Endothelial cell of umbilical vein (primary cell): ENCODE results near the gene PRSS57. TPM values are rescaled to one million over a fixed set of nuclear protein-coding genes. Genes with fewer than 3 reads are reported as not detected.

Source experiments
- BruUV-seq: library from RNA; stranded (reverse); fragments of 400-500 nt; replicated peaks from 2 replicates; lab custom pipeline; 2021; lab: Mats Ljungman, UMichigan
- CTCF ChIA-PET: fragments of 300-600, 350-600 bp; sonication (Branson Sonifier 250); formaldehyde crosslinking; loops from one replicate; lab custom pipeline; 2021; ENCODE audit warnings: antibody characterized with exemption, inconsistent platforms; lab: Charles Lee
- POLR2A ChIA-PET: fragments of 300-600, 350-600 bp; sonication (Branson Sonifier 250); formaldehyde crosslinking; loops from one replicate; lab custom pipeline; 2021; ENCODE audit warnings: antibody characterized with exemption, inconsistent platforms; lab: Charles Lee
- DNase-seq: peaks from one replicate; pipeline ENCODE4 v3.0.0-alpha.2; 2011; ENCODE audit warnings: low read depth, low spot score
- FAIRE-seq: peaks from 2 replicates; lab custom pipeline; 2011; peaks lifted over from hg19 to GRCh38; lab: Jason Lieb, UNC
- H2AFZ ChIP-seq: 2 replicates; pipeline ENCODE4 v1.6.0; 2012; ENCODE audit warnings: low read depth, low read length, control low read depth, inconsistent platforms
- H3K27ac ChIP-seq: 2 replicates; pipeline ENCODE4 v1.5.1; 2011; ENCODE audit warnings: low read depth, mild to moderate bottlenecking, control low read depth, low read length, moderate library complexity; ENCODE audit not compliant: insufficient read depth
- H3K27me3 ChIP-seq, 2 experiments: 2 replicates each; pipeline versions ENCODE4 v1.6.0 to v1.6.1; 2011; ENCODE audit warnings: low read length in 2 of 2, mixed read lengths in 1 of 2; ENCODE audit not compliant: control insufficient read depth in 2 of 2, insufficient read depth in 2 of 2
- H3K36me3 ChIP-seq, 2 experiments: 2 replicates in 1 of 2; 3 replicates in 1 of 2; pipeline ENCODE4 v1.5.1; 2011; ENCODE audit warnings: low read length in 2 of 2, mild to moderate bottlenecking in 1 of 2, moderate library complexity in 1 of 2; ENCODE audit not compliant: control insufficient read depth in 2 of 2, insufficient read depth in 2 of 2; ENCODE audit errors: extremely low read depth in 1 of 2
- H3K4me1 ChIP-seq: 3 replicates; pipeline ENCODE4 v1.5.1; 2011; ENCODE audit warnings: mild to moderate bottlenecking, low read length; ENCODE audit not compliant: control insufficient read depth, insufficient read depth; ENCODE audit errors: extremely low read depth
- H3K4me2 ChIP-seq: 2 replicates; pipeline ENCODE4 v1.6.1; 2011; ENCODE audit warnings: low read length, control low read depth, mixed read lengths; ENCODE audit not compliant: insufficient read depth
- H3K4me3 ChIP-seq, 3 experiments: fragments of 200-600 bp in 1 of 3; sonication (generic), shearing (Covaris generic) in 1 of 3; replicated peaks in 1 of 3; 2 replicates each; pipeline ENCODE4 v1.5.1; 2011 to 2016; ENCODE audit warnings: control low read depth in 3 of 3, low read length in 3 of 3, mild to moderate bottlenecking in 2 of 3, inconsistent platforms in 1 of 3, low read depth in 1 of 3, moderate library complexity in 1 of 3; ENCODE audit not compliant: insufficient read depth in 1 of 3
- H3K79me2 ChIP-seq: 2 replicates; pipeline ENCODE4 v1.6.0; 2012; ENCODE audit warnings: low read length, inconsistent platforms; ENCODE audit not compliant: control insufficient read depth, insufficient read depth
- H3K9ac ChIP-seq: replicated peaks from 2 replicates; pipeline ENCODE3; 2011; ENCODE audit warnings: low read length, control low read depth; ENCODE audit not compliant: insufficient read depth; ENCODE audit errors: extremely low read depth
- H3K9me1 ChIP-seq: replicated peaks from 3 replicates; pipeline ENCODE4 v1.6.0; 2011; ENCODE audit warnings: mild to moderate bottlenecking, low read length; ENCODE audit not compliant: control insufficient read depth, insufficient read depth; ENCODE audit errors: extremely low read depth
- H3K9me3 ChIP-seq: replicated peaks from 2 replicates; pipeline ENCODE4 v1.5.1; 2012; ENCODE audit warnings: low read length, inconsistent platforms; ENCODE audit not compliant: control insufficient read depth, insufficient read depth
- H4K20me1 ChIP-seq: replicated peaks from 2 replicates; pipeline ENCODE3; 2011; ENCODE audit warnings: mild to moderate bottlenecking, low read length; ENCODE audit not compliant: control insufficient read depth, insufficient read depth; ENCODE audit errors: extremely low read depth
- CTCF ChIP-seq, 2 donors: IDR thresholded peaks; 1 replicate in 1 of 2; 2 replicates in 1 of 2; pipeline ENCODE4 v1.5.1; 2011; ENCODE audit warnings: low read length in 2 of 2, mild to moderate bottlenecking in 2 of 2, moderate library complexity in 2 of 2, control low read depth in 1 of 2, inconsistent platforms in 1 of 2, low read depth in 1 of 2; ENCODE audit not compliant: insufficient read depth in 1 of 2; ENCODE audit errors: extremely low read depth in 1 of 2
- EZH2 ChIP-seq: IDR thresholded peaks from 2 replicates; pipeline ENCODE4 v1.6.1; 2012; ENCODE audit warnings: borderline replicate concordance, low read depth, mild to moderate bottlenecking, moderate library complexity, low read length, inconsistent platforms; ENCODE audit not compliant: severe bottlenecking
- FOS ChIP-seq: IDR thresholded peaks from 2 replicates; pipeline ENCODE4 v1.6.1; 2011; ENCODE audit warnings: mild to moderate bottlenecking, low read length, moderate library complexity, borderline replicate concordance; ENCODE audit not compliant: insufficient read depth
- GATA2 ChIP-seq: IDR thresholded peaks from 2 replicates; pipeline ENCODE4 v1.7.0; 2011; ENCODE audit warnings: low read depth, mild to moderate bottlenecking, moderate library complexity, mixed read lengths, low read length; ENCODE audit not compliant: insufficient read length, insufficient read depth
- JUN ChIP-seq: IDR thresholded peaks from 2 replicates; pipeline ENCODE4 v1.6.1; 2011; ENCODE audit warnings: borderline replicate concordance, low read depth; ENCODE audit not compliant: insufficient read length, insufficient read depth
- MYC ChIP-seq: IDR thresholded peaks from one replicate; pipeline ENCODE4 v1.6.1; 2011; ENCODE audit warnings: mild to moderate bottlenecking, low read depth, low read length
- POLR2A ChIP-seq: IDR thresholded peaks from 2 replicates; pipeline ENCODE4 v1.6.1; 2012; ENCODE audit warnings: low read depth, mild to moderate bottlenecking, control low read depth, low read length
- POLR2AphosphoS5 ChIP-seq: IDR thresholded peaks from 2 replicates; pipeline ENCODE4 v1.6.1; 2012; ENCODE audit warnings: low read depth, mild to moderate bottlenecking, control low read depth, low read length, moderate library complexity; ENCODE audit not compliant: insufficient read depth
- dilution Hi-C: fragments of 300-500 bp; cut with MboI; formaldehyde crosslinking; loops from one replicate; pipeline ENCODE4 v1.15.0; 2019; ENCODE audit warnings: low sequenced_read_pairs; ENCODE audit not compliant: extremely low pct_ligation_motif_present
- intact Hi-C: fragments of 100-400 bp; cut with micrococcal nuclease; formaldehyde crosslinking; loops from one replicate; pipeline ENCODE4 v1.10.0; 2022
- polyA plus RNA-seq, 4 experiments: library from polyadenylated mRNA; depleted of rRNA in 3 of 4; stranded (reverse) in 3 of 4; unstranded in 1 of 4; fragments of >200 nt; gene quantifications; 2 replicates each; pipeline versions ENCODE4 v1.2.1 to v1.2.3, GENCODE V29; 2011 to 2012; ENCODE audit warnings: missing spikeins in 1 of 4
- total RNA-seq: library from RNA; stranded (reverse); gene quantifications from 2 replicates; pipeline ENCODE4 v1.2.3, GENCODE V29; 2021
- TF ChIP-seq, protein P1 (sequence below): IDR thresholded peaks from 2 replicates; pipeline ENCODE4 v1.6.1; 2011; ENCODE audit not compliant: insufficient read depth, insufficient read length

The PRSS57 gene
- total and polyA plus RNA-seq, 2 donors (not counting 3 experiments of a cell fraction or from before 2014, with no cell fraction given): not detected

GRCh38 chr19:723714-724113 lies 28.5 kb upstream of the PRSS57 start:
- BruUV-seq: no TSS peak
- no peak overlapping the region for H3K4me2 ChIP-seq
- ChIA-PET CTCF (interaction anchor here (0.8 to 1.2 kb wide), 2 partner anchors 10 to 16 kb away, joined by 3 to 8 read pairs; no protein-coding TSS in a partner anchor), POLR2A (interaction anchor here (0.7 kb wide), 1 partner anchor 91 kb away, joined by 7 read pairs; no protein-coding TSS in a partner anchor)
- no peak for DNase-seq
- intact Hi-C loops (no loop called here), dilution Hi-C loops (no loop called here)
- no peak overlapping the region for H3K27ac ChIP-seq
- H4K20me1 ChIP-seq: no peaks in the 10 kb centered on the region
- H3K9me1 ChIP-seq: no peaks in the 10 kb centered on the region
- no peak overlapping the region for H3K4me3 ChIP-seq
- no peaks in the 10 kb centered on the region for H3K36me3 ChIP-seq
- H2AFZ ChIP-seq: no peak overlapping the region
- H3K27me3 ChIP-seq: no peaks in the 10 kb centered on the region
- H3K79me2 ChIP-seq: no peaks in the 10 kb centered on the region
- TF ChIP-seq POLR2A (no peak), GATA2 (no peak), CTCF (IDR thresholded peaks at IDR 0.05; ENCODE audit: extremely low read depth in 1 of 2, insufficient read depth in 1 of 2, low read depth in 1 of 2, low read length in 2 of 2) (no peak), MYC (no peak), JUN (no peak), EZH2 (no peak), POLR2AphosphoS5 (no peak), FOS (no peak)
- TF ChIP-seq, protein P1, sequence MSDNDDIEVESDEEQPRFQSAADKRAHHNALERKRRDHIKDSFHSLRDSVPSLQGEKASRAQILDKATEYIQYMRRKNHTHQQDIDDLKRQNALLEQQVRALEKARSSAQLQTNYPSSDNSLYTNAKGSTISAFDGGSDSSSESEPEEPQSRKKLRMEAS: no peak
- H3K9ac ChIP-seq: no peak overlapping the region
- no peaks in the 10 kb centered on the region for H3K9me3 ChIP-seq
- peaks cover 8% of the 10 kb centered on the region for H3K4me1 ChIP-seq
- no peak for FAIRE-seq
